Measurements from ENCODE around the gene TUBE1.

DNA sequence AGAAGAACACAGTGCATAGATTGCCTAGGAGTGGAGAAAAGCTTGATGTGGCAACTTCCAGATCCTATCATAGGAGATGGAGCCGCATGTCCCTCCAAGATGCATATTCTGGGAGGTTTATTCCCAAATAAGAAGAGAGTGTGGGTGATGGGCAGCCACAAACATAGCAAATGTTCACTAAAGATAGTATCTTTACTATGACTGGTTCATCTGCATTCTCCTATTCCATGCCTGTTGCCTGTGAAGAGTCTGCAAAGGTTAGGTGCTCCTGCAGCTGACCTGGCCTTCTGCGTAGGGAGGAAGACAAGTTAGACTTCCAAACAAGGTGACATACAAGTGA lies 47.9 kb downstream of the TUBE1 start:
- TF ChIP-seq, protein P1, sequence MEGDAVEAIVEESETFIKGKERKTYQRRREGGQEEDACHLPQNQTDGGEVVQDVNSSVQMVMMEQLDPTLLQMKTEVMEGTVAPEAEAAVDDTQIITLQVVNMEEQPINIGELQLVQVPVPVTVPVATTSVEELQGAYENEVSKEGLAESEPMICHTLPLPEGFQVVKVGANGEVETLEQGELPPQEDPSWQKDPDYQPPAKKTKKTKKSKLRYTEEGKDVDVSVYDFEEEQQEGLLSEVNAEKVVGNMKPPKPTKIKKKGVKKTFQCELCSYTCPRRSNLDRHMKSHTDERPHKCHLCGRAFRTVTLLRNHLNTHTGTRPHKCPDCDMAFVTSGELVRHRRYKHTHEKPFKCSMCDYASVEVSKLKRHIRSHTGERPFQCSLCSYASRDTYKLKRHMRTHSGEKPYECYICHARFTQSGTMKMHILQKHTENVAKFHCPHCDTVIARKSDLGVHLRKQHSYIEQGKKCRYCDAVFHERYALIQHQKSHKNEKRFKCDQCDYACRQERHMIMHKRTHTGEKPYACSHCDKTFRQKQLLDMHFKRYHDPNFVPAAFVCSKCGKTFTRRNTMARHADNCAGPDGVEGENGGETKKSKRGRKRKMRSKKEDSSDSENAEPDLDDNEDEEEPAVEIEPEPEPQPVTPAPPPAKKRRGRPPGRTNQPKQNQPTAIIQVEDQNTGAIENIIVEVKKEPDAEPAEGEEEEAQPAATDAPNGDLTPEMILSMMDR (IDR thresholded peaks at IDR 0.05), result no peak
- TF ChIP-seq POLR2AphosphoS5 (IDR thresholded peaks at IDR 0.05), result no peak
- TF ChIP-seq POLR2A (IDR thresholded peaks at IDR 0.05), result no peak
- TF ChIP-seq EP300 (IDR thresholded peaks at IDR 0.05), result no peak
